Measurements from ENCODE around the gene SIK2.

The SIK2 gene

DNA sequence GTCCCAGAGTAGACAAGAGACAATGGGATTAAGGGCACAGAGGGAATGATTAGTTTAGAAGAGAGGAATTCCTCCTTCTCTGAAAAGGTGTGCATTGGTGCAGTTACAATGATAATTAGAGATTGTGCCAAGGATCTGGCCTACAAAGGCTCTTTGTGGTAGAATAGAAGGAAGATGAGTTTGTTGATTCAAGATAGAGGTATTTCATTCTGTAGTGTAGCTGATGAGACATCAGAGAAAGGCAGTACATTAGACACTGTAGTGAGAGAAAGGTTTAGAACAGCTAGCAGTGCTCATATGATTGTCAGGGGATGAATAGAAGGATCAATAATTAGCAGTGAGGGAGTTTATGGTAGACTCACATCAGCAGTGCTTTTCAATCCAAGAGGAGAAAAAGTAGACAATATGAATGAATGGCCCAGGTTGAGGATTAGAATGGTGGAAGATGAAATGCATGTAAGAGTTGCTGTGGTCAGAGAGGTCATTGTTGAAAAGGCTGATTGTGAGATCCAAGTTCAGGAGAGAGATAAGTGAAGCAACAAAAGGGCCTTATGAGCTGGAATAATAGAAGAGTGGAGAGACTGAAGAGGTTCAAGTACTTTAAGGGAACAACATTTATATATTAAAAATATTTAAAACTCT, 28.9 kb downstream of the SIK2 start:
- TF ChIP-seq, protein P1, sequence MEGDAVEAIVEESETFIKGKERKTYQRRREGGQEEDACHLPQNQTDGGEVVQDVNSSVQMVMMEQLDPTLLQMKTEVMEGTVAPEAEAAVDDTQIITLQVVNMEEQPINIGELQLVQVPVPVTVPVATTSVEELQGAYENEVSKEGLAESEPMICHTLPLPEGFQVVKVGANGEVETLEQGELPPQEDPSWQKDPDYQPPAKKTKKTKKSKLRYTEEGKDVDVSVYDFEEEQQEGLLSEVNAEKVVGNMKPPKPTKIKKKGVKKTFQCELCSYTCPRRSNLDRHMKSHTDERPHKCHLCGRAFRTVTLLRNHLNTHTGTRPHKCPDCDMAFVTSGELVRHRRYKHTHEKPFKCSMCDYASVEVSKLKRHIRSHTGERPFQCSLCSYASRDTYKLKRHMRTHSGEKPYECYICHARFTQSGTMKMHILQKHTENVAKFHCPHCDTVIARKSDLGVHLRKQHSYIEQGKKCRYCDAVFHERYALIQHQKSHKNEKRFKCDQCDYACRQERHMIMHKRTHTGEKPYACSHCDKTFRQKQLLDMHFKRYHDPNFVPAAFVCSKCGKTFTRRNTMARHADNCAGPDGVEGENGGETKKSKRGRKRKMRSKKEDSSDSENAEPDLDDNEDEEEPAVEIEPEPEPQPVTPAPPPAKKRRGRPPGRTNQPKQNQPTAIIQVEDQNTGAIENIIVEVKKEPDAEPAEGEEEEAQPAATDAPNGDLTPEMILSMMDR (IDR thresholded peaks at IDR 0.05; ENCODE audit: low read length, missing control alignments) = no peak
- no peak overlapping the region for H3K4me3 ChIP-seq (replicated peaks; ENCODE audit: low read depth, low read length)
- no peak for DNase-seq (ENCODE audit: low read depth)

DNA sequence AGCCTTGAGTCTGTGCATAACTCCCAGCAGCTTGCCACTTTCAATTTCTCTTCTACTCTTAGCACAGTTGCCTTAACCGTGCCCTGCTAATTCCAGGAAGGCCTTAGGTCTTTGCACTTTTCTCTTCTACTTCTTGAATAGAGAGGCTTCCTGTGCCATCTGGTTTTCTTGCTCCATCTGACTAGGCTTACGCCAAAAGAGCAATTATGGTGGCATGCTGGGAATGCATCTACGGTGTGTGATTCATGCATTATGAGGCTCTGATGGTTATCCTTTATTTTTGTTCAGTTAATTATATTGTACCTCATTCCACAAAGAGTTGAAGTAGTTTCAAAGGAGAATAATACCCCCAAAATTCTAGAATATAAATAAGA, 29.4 kb downstream of the SIK2 start:
- peak; percentile 79 for DNase-seq (ENCODE audit: low read depth)
- TF ChIP-seq, protein P1 (IDR thresholded peaks at IDR 0.05; ENCODE audit: low read length, missing control alignments) = no peak

DNA sequence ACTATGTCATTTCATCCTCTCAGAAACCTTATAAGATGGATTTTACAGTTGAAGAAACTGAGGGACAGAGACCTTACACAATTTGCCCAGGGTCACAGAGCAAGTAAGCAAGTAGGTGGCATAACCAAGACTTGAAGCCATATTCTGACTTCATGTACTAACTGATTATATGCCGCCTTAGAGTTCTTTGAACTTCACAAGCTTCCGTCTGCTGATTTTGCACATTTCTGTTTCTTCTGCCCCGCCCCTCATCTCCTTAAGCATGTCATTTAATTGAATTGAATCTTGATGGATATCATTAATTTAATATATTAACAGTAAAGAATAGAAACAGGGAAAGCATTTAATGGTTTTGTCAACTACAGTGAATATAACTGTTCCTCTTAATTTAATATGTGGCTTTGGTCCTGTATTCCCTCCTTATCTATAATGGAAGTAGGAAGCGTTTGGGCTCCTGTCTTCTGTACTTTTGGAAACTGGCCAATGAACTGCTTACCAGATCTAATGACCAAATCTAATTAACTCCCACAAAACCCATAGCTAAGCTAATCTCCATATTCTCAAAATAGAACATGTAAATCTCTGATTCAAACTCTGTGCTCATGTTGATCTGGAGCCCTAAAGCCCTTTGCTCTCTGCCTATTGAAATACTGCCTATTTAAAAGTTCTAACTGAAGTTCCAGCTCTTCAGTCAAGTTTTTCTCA, 30.4 kb downstream of the SIK2 start:
- TF ChIP-seq, protein P1 (IDR thresholded peaks at IDR 0.05; ENCODE audit: low read length, missing control alignments) = no peak
- H3K4me3 ChIP-seq (replicated peaks; ENCODE audit: low read depth, low read length) = no peak overlapping the region
- DNase-seq (ENCODE audit: low read depth) = no peak

More for the DNA sequence above, 29.4 kb downstream of the SIK2 start:
- H3K4me3 ChIP-seq (replicated peaks; ENCODE audit: low read depth, low read length) = no peak overlapping the region

DNA sequence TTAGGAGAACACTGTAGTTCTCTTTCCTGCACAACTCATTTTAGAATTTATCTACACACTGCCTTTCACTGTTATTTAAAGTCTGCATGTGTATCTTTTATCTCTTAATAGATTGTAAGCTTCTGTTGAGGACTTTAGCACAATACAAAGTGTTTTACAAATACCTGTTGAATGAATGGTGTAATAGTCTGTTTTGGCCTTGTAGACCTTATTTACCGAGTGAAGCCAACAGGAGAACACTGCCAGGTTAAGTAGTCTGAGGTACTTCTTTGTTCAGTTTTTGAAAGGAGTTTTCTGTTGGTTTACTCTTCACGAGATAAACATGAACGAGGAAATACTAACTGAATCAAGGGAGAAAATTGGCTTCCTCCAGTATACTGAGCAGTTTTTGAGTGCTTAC, 31.0 kb downstream of the SIK2 start:
- no peak overlapping the region for H3K4me3 ChIP-seq (replicated peaks; ENCODE audit: low read depth, low read length)
- TF ChIP-seq, protein P1 (IDR thresholded peaks at IDR 0.05; ENCODE audit: low read length, missing control alignments) = no peak
- DNase-seq (ENCODE audit: low read depth) = no peak

DNA sequence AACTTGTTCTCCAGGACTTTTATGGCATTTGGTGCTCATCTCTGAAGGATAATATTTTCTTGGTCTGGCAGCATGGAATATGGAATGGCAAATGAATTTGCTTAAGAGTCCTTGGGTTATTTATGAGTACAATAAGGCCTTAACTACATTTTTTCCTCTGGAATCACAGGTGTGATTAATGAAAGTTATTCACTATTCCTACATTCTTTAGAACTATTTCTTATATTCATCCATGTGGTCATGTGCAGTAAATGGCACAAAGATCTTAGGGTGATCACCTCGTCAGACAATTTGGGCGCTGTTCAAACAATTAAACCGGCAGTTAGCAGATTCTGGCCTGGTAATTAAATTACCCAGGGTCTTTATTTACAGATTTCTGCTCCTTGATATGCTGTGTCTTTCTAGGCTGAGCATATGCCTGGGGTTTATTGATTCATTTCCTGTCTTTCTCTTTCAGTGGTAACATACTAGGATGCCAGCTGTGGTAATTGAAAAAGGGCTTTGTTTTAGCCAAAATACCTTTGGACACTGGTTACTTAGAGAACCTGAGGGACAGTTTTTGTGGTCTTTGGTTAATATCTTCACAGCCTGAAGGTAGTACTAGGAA, 31.6 kb downstream of the SIK2 start:
- DNase-seq (ENCODE audit: low read depth) = peak; percentile 44
- no peak overlapping the region for H3K4me3 ChIP-seq (replicated peaks; ENCODE audit: low read depth, low read length)
- TF ChIP-seq, protein P1 (IDR thresholded peaks at IDR 0.05; ENCODE audit: low read length, missing control alignments) = no peak

DNA sequence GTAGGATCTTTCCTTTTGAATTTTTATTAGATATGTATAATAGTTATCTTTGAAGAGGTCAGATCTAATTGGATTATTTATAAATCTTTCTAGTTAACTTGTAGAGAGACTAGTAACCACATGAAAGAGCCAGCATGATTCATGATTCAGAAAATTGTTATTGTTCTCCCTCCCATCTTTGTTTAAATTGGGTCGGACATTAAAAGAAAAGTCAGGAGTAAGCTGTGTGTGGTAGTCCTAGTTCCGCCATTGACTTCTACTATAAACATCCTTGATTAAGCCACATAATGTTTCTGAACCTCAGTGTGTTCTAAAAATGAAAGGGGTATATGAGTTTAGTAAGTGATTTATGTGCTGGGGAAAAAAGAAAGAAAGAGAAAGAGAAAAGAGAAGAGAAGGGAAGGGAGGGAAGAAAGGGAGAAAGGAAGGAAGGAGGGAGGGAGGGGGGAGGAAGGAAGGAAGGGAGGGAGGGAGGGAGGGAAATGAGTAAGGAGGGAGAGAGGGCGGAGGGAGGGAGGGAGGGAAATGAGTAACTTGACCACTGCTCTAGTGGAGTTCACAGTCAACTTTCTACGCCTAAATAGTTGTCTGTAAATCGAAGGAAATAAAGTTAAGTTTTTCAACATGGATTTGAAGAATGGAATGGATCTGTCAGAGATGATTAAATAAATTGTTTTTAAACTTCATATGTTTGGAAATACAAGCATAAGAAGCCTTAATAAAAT, 32.9 kb downstream of the SIK2 start:
- H3K4me3 ChIP-seq (replicated peaks; ENCODE audit: low read depth, low read length) = no peak overlapping the region
- DNase-seq (ENCODE audit: low read depth) = peak; percentile 38
- TF ChIP-seq, protein P1 (IDR thresholded peaks at IDR 0.05; ENCODE audit: low read length, missing control alignments) = no peak

Data from fibroblast of pulmonary artery (primary cell).